GM18907 (cell line): Measurements from ENCODE around the gene EVA1B.

Experiments used
- ATAC-seq: cut with Tn5 transposase; IDR thresholded peaks from one replicate; pipeline ENCODE4 v1.9.1; 2021; ENCODE audit warnings: mild to moderate bottlenecking, moderate library complexity; ENCODE audit not compliant: unreplicated experiment

Gene EVA1B

DNA sequence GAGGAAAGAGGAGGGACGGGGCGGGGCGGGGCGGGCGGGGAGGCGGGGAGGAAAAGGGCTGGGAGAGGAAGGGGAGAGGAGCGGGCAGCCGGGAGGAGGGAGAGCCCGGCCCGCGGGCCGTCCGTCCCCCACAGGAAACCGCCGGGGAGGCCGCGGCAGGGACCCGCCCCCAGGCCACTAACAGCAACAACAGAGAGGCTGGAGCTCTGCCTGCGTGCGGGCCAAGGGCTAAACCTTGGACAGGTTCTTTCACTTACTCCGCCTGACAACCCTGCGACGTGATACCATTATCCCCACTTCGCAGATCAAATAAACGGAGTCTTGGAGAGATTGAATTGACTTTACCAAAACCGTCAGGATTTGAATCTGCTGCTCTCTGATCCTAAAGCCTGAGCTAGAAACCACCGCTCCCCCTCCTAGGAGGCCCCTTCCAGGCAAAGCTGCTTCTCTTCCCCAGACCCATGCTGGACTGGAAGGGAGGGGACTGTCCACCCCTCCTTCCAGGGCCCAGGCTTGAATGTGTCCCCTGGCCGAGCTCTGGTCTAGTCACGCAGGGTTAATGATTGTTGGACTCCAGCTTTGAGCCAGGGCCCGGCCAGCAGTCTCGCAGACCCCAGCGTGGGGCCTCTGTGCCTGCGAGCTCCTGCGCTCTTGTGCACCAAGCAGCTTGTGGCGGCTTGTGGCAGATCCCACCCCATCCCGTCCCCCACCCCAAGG lies at the start of gene EVA1B:
Gene EVA1B, minus strand, starts transcription at position 10 of the 717 bp plus-strand sequence. CDS start 608 bp downstream, outside the sequence.
- no peak for ATAC-seq

DNA sequence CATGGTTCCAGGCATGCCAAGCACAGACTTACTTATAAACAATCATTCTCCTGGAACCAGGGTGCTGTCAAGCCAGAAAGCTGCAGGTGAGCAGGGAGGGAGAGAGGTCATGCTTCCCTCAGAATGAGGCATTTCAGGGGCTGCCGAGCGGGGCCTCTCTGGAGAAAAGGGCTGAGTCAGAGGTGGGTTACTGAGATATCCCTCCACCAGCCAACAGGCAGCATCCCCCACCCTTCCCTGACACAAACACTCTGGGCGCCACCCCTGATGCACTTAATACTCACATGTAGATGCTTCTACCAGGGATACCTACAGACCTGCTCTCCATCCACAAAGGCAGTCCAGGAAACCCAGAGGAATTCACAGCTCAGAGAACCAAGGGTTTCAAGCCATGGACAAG lies 49.2 kb upstream of the EVA1B start:
- ATAC-seq: no peak

DNA sequence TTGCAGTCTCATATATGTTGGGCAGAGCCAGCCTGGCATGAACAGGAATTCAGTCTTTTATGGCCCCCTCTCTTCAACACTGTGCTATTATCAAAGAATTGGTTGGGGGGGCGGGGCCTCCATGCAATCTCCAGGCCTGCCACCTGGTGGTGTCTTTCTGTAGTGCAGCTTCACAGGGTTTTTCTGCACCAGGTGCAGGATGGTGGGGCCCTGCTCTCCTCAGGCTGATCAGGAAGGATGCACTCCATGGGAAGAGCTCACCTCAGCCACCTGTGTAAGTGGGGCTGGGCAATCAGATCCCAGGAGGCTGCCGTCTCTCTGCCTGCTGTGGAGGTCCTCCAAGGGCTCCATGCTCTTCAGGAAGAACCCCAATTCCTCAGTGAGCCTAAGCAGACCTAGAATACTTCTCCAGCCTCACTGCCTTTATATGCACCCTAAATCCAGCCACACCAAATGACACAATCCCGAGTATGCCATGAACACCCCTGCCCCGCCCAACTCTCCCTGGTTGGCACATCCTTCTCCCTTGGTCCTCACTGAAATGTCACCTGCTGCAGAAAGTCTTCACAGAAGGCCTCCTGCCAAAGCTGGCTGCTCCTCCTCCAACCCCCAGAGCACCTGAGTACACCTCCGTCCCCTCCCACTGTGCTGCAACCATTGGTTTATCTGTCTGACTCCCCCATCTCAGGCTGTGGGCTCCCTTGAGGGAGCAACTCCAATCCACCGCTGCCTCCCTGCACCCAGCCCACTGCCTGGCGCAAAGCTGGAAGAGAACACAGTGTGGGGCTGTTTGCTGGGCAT lies 45.8 kb upstream of the EVA1B start:
- no peak for ATAC-seq

DNA sequence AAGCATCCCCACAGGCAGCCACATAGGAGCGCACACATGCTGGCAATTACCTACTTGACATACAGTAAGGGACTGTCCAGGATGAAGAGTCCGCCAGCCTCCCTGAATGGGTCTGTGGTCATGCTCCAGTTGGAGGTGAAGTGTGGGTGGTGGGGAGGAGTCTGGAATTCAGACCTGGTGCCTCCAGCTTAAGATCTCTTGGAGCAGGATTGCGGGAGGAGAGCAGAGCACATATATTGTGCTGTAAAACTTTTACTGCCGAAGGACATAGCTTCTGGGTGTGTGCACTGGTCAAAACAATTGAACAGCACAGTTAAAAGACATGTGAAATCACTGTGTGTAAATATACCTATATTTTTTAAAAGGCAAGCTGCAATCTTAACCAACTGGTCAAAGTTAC lies 44.4 kb upstream of the EVA1B start:
- ATAC-seq: no peak

DNA sequence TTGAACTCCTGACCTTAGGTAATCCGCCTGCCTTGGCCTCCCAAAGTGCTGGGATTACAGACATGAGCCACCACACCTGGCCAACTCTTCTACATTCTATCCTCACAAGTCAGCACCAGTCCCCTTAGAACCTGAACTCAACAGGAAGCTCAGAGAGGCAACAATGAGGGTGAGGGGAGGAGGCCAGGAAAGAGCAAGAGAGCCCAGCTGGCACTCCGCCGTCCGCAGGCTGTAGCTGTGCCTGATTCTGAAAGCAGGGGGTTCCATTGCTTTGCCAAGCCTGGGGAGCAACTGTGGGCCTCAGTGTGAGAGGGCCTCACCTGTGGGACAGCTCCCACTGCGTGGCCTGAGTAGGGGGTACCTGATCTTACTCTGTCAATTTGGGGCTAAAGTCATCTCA lies 43.6 kb upstream of the EVA1B start:
- no peak for ATAC-seq

DNA sequence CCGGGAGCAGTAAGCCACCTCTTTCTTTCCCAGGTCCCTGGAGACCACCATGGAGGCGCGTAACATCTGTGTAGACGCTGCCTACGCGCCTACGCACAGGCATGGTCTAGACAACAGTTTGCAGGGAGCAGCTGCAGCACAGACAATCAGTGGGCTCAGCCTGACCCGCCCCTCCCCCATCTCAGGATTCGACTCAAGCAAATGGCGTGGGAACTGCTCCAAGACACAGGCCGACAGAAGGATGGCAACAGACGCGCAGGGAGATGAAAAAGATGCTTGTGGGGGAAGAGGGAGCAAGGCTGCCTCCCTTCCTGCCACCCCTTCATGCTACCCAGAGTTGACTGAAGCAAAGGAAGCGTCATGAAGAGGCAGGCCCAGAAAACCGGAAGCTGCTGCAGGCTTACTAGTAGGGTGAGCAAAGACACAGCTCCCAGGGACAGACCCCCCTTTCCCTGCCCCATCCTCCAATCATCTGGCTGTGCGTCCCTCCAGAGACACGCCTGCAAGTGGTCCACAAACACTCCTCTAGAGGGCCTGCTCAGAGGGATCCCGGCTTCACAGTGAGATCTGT lies 42.7 kb upstream of the EVA1B start:
- no peak for ATAC-seq

GRCh38 chr1:36365381-36365780 lies 41.9 kb upstream of the EVA1B start:
- ATAC-seq: no peak

DNA sequence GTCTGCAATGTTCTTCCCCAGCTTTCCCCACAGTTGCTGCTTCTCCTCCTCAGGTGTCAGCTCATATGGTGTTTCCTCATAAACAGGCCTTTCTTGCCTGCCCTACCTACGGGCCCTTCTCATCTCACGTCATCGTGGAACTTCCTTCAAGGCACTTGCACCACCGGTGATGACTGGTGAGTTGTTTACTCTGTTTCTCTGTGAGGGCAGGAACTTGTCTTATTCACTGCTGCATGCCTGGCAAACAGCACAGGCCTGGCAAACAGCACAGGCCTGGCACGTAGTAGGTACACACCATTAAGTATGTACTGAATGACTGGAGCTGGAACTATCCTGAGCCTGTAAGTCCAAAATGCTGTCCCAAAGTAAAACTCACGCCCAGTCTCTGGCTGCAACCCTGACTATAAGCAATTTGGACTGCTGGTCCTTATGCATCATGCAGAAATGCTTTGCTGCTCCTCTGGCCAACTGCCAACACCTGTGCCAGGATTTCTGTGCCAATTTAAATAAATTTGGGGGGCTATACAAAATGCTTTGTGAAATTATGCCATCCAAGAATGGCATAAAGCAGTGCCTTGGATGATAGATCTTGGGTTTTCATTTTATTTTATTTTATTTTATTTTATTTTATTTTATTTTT lies 36.6 kb upstream of the EVA1B start:
- no peak for ATAC-seq

- ATAC-seq: no peak
These were observed 35.9 kb upstream of the EVA1B start for GRCh38 chr1:36359383-36359782.

DNA sequence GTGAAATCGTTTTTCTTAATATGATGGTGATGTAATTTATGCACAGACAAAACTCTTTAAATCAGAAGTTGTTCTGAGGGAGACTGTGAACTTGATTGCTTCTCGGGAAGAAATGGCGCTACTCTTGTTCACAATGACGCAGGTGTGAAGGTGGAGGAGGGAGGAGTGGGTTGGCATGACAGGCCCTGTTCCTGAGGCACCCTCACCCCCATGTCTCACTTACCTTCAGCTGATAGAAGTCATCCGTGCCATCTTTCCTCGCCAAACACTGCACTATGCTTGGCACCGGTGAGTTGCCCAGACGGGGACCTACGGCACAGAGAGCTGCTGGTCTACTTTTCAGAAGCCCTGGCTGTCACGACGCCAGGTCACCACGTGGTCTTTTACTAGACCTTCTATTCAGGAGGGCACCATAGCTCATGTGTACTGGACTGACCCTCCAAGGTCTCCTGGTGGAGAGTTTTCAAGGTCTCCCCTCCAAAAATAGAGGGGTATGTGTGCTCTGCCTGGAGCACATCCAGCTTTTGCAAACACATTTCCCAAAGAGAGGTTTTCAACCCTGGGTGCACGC lies 35.2 kb upstream of the EVA1B start:
- ATAC-seq: no peak

- no peak for ATAC-seq
These were observed 32.4 kb upstream of the EVA1B start for GRCh38 chr1:36355811-36356210.

GRCh38 chr1:36354486-36354885 lies 31.0 kb upstream of the EVA1B start:
- ATAC-seq: no peak

GRCh38 chr1:36352910-36353878 lies 29.7 kb upstream of the EVA1B start:
- no peak for ATAC-seq

GRCh38 chr1:36352125-36352909 lies 28.9 kb upstream of the EVA1B start:
- ATAC-seq: no peak

- ATAC-seq: no peak
These were observed 28.0 kb upstream of the EVA1B start for GRCh38 chr1:36351227-36351977.

GRCh38 chr1:36350659-36351226 lies 27.3 kb upstream of the EVA1B start:
- ATAC-seq: no peak

DNA sequence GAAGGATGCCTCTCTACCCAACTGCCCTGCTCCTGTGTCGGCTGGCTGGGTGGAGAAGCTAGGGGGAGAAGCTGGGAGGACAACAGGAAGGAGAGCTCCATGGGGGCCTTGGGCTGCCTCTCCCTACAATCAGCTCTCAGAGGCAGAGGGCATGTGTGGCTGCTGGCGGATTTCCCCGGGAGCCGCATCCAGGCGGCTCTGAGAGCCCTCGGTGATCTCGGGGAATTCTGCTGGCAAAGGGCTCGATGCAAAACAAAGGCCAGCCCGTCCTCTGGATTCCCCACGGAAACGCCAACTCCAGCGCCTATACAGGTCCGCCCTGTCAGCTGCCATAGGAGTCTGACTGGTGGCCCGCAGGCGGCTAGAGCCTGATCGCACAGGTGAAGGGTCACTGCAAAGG lies 26.4 kb upstream of the EVA1B start:
- no peak for ATAC-seq

- peak; percentile 75 for ATAC-seq
These were observed 25.8 kb upstream of the EVA1B start for GRCh38 chr1:36349241-36349671.
